Endothelial cell (in vitro differentiated cells): ENCODE results near the gene DENND1A. TPM values are rescaled to one million over a fixed set of nuclear protein-coding genes. Genes with fewer than 3 reads are reported as not detected.

Experiments used
- DNase-seq: peaks from one replicate; pipeline ENCODE4 v3.0.0; 2021; ENCODE audit warnings: low spot score
- H3K27ac Mint-ChIP-seq: one replicate; pipeline ENCODE4 v1.8.0; 2021; ENCODE audit warnings: mixed read lengths, inconsistent platforms; ENCODE audit not compliant: unreplicated experiment
- H3K27me3 Mint-ChIP-seq: one replicate; pipeline ENCODE4 v1.8.0; 2021; ENCODE audit warnings: mild to moderate bottlenecking, moderate library complexity, mixed read lengths, inconsistent platforms; ENCODE audit not compliant: unreplicated experiment
- H3K36me3 Mint-ChIP-seq: one replicate; pipeline ENCODE4 v1.8.0; 2021; ENCODE audit warnings: mild to moderate bottlenecking, low read depth, mixed read lengths, inconsistent platforms; ENCODE audit not compliant: unreplicated experiment
- H3K4me1 Mint-ChIP-seq: one replicate; pipeline ENCODE4 v1.8.0; 2021; ENCODE audit warnings: mild to moderate bottlenecking, mixed read lengths, inconsistent platforms; ENCODE audit not compliant: unreplicated experiment
- H3K4me3 Mint-ChIP-seq: one replicate; pipeline ENCODE4 v1.8.0; 2021; ENCODE audit warnings: mild to moderate bottlenecking, mixed read lengths, inconsistent platforms; ENCODE audit not compliant: unreplicated experiment
- H3K9me3 Mint-ChIP-seq: one replicate; pipeline ENCODE4 v1.8.0; 2021; ENCODE audit warnings: mixed read lengths, inconsistent platforms; ENCODE audit not compliant: unreplicated experiment
- CTCF ChIP-seq: fragments of 200-600 bp; sonication (generic); IDR thresholded peaks from one replicate; pipeline ENCODE4 v1.5.0; 2021; ENCODE audit warnings: antibody characterized with exemption; ENCODE audit not compliant: unreplicated experiment
- total RNA-seq: library from RNA; stranded (reverse); fragmentation: NEBNext Ultra II Directional; extraction: Animal tissue kit (Norgen Biotek cat#: 25700); gene quantifications from one replicate; pipeline ENCODE4 v1.2.1, GENCODE V29; 2021; ENCODE audit not compliant: unreplicated experiment

DENND1A gene
- total RNA-seq, 1 donor from 2014 or later = 14.1 TPM

- no peaks in the 10 kb centered on the region for H3K9me3 Mint-ChIP-seq
- H3K27me3 Mint-ChIP-seq = peaks cover 7% of the 10 kb centered on the region
- no peak overlapping the region for H3K4me3 Mint-ChIP-seq
- H3K36me3 Mint-ChIP-seq = no peaks in the 10 kb centered on the region
- H3K4me1 Mint-ChIP-seq = peaks cover 13% of the 10 kb centered on the region
- no peak for TF ChIP-seq CTCF
- no peak for DNase-seq
- H3K27ac Mint-ChIP-seq = no peak overlapping the region
Measured at GRCh38 chr9:123548741-123549545, 381.0 kb downstream of the DENND1A start.

GRCh38 chr9:123544007-123544827 is 385.7 kb downstream of the DENND1A start:
- peak; percentile 43 for DNase-seq
- Mint-ChIP-seq H3K27me3 (peaks cover 5% of the 10 kb centered on the region), H3K4me3 (no peak overlapping the region), H3K4me1 (peaks cover 21% of the 10 kb centered on the region), H3K36me3 (no peaks in the 10 kb centered on the region), H3K9me3 (no peaks in the 10 kb centered on the region), H3K27ac (no peak overlapping the region)
- peak; percentile 83 for TF ChIP-seq CTCF

GRCh38 chr9:123543492-123543891 is 386.4 kb downstream of the DENND1A start:
- H3K9me3 Mint-ChIP-seq = no peaks in the 10 kb centered on the region
- H3K27ac Mint-ChIP-seq = peak overlapping the region; percentile 55
- no peak for DNase-seq
- no peak overlapping the region for H3K4me3 Mint-ChIP-seq
- H3K4me1 Mint-ChIP-seq = peaks cover 20% of the 10 kb centered on the region
- no peaks in the 10 kb centered on the region for H3K36me3 Mint-ChIP-seq
- TF ChIP-seq CTCF = no peak
- H3K27me3 Mint-ChIP-seq = peaks cover 3% of the 10 kb centered on the region

GRCh38 chr9:123542435-123543225 is 387.3 kb downstream of the DENND1A start:
- H3K27me3 Mint-ChIP-seq = no peaks in the 10 kb centered on the region
- H3K4me3 Mint-ChIP-seq = no peak overlapping the region
- peaks cover 20% of the 10 kb centered on the region for H3K4me1 Mint-ChIP-seq
- H3K27ac Mint-ChIP-seq = peak overlapping the region; percentile 27
- DNase-seq = no peak
- no peaks in the 10 kb centered on the region for H3K9me3 Mint-ChIP-seq
- no peak for TF ChIP-seq CTCF
- no peaks in the 10 kb centered on the region for H3K36me3 Mint-ChIP-seq
